Tibial artery (tissue), 4 donors: Measurements from ENCODE around the gene NOP14.
A peak's percentile ranks its signal among the peaks of the same experiment; 100 is the strongest.

Experiments
- DNase-seq, 2 donors: peaks; one replicate each; pipeline ENCODE4 v3.0.0-alpha.2; 2019
- H3K27ac ChIP-seq, 2 donors: fragments of 200-600 bp; sonication (generic) in 1 of 2; 1 replicate in 1 of 2; 2 replicates in 1 of 2; pipeline ENCODE4 v1.5.1; 2018 to 2019; ENCODE audit warnings: mild to moderate bottlenecking in 1 of 2
- H3K27me3 ChIP-seq, 2 donors: fragments of 200-600 bp; sonication (generic) in 1 of 2; one replicate each; pipeline versions ENCODE4 v1.5.1 to v1.6.0; 2016 to 2019
- H3K36me3 ChIP-seq, 3 donors: fragments of 200-600 bp; sonication (generic) in 2 of 3; one replicate each; pipeline ENCODE4 v1.5.1; 2016 to 2019; ENCODE audit warnings: mild to moderate bottlenecking in 2 of 3
- H3K4me1 ChIP-seq, 4 donors: fragments of 200-600 bp; sonication (generic) in 2 of 4; 1 replicate in 3 of 4; 2 replicates in 1 of 4; pipeline ENCODE4 v1.5.1; 2016 to 2019
- H3K4me3 ChIP-seq, 2 donors: fragments of 200-600 bp; sonication (generic) in 1 of 2; 1 replicate in 1 of 2; 2 replicates in 1 of 2; pipeline ENCODE4 v1.5.1; 2018 to 2019; ENCODE audit warnings: mild to moderate bottlenecking in 2 of 2
- H3K9me3 ChIP-seq, 3 donors: fragments of 200-600 bp; sonication (generic) in 1 of 3; one replicate each; pipeline ENCODE4 v1.5.1; 2016 to 2019
- intact Hi-C: fragments of 100-400 bp; cut with DNase I; formaldehyde crosslinking; loops from one replicate; pipeline ENCODE4 v1.15.0; 2023; ENCODE audit warnings: low total_unique reads
- TF ChIP-seq, protein P1 (sequence below), 2 experiments: fragments of 200-600 bp in 1 of 2; fragments of 450-650 bp in 1 of 2; IDR thresholded peaks; one replicate each; pipeline ENCODE4 v1.5.1; 2017 to 2019; ENCODE audit warnings: antibody characterized with exemption in 2 of 2, mild to moderate bottlenecking in 1 of 2, moderate library complexity in 1 of 2

The NOP14 gene

GRCh38 chr4:2932321-2932950, 30.8 kb downstream of the NOP14 start:
- H3K27ac ChIP-seq = peak overlapping the region; percentile 82 to 92
- peaks cover 6 to 60% (median 45%) of the 10 kb centered on the region in 3 donors for H3K36me3 ChIP-seq
- no peaks in the 10 kb centered on the region for H3K27me3 ChIP-seq
- no peaks in the 10 kb centered on the region for H3K9me3 ChIP-seq
- DNase-seq = peak; percentile 22 to 69
- H3K4me3 ChIP-seq = no peak overlapping the region
- TF ChIP-seq, protein P1, sequence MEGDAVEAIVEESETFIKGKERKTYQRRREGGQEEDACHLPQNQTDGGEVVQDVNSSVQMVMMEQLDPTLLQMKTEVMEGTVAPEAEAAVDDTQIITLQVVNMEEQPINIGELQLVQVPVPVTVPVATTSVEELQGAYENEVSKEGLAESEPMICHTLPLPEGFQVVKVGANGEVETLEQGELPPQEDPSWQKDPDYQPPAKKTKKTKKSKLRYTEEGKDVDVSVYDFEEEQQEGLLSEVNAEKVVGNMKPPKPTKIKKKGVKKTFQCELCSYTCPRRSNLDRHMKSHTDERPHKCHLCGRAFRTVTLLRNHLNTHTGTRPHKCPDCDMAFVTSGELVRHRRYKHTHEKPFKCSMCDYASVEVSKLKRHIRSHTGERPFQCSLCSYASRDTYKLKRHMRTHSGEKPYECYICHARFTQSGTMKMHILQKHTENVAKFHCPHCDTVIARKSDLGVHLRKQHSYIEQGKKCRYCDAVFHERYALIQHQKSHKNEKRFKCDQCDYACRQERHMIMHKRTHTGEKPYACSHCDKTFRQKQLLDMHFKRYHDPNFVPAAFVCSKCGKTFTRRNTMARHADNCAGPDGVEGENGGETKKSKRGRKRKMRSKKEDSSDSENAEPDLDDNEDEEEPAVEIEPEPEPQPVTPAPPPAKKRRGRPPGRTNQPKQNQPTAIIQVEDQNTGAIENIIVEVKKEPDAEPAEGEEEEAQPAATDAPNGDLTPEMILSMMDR (IDR thresholded peaks at IDR 0.05) = no peak
- intact Hi-C loops = loop anchor here (10.0 kb wide), 2 partner anchors 168 to 1958 kb away; partner anchors contain the start of gene DGKQ
- peaks cover 0 to 51% (median 27%) of the 10 kb centered on the region in 4 donors for H3K4me1 ChIP-seq

DNA sequence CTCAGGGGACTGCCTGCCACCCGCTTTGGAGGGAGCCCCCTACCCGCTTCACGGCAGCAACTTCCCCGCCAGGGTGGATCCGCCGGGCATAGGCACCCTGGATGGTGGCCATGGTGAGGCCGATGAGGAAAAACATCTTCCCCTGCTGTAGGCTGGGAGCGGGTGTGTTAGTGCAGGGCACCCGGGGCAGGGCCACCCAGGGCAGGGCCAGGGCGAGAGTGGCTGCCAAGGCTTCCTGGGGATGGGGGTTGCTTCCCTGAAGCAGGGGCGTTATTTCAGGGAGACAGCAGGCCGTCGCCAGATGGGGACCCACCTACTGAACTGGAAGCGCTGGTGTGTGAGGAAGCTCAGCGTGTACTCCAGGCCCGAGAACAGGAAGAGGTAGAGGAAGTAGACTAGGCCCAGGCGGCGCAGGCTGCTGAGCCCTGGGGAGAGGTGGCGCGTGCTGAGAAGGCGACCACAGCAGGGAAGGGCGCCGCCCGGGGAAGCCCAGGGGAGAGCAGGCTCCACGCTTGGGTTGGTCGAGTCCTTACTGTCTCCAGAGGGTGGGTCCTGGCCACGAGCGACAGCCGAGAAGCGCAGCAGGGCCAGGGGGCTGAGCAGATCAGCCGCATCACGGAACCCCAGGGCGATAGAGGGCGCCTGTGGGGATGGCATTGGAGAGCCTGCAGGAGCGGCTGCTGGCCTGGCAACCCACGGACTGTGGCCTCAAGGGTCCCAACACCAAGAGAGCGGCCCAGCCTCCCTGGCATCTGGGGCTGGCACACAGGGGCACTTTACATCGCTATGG, 31.5 kb downstream of the NOP14 start:
- Histone ChIP-seq H3K27ac (peak overlapping the region in 1 of 2 donors; percentile 92), H3K4me3 (no peak overlapping the region), H3K36me3 (peaks cover 13 to 62% (median 46%) of the 10 kb centered on the region in 3 donors), H3K4me1 (peaks cover 0 to 44% (median 22%) of the 10 kb centered on the region in 4 donors), H3K9me3 (no peaks in the 10 kb centered on the region), H3K27me3 (no peaks in the 10 kb centered on the region)
- intact Hi-C loops = loop anchor here (10.0 kb wide), 2 partner anchors 167 to 1957 kb away; partner anchors contain the start of gene DGKQ
- DNase-seq = peak; percentile 69 to 81
- TF ChIP-seq, protein P1 (IDR thresholded peaks at IDR 0.05) = no peak

DNA sequence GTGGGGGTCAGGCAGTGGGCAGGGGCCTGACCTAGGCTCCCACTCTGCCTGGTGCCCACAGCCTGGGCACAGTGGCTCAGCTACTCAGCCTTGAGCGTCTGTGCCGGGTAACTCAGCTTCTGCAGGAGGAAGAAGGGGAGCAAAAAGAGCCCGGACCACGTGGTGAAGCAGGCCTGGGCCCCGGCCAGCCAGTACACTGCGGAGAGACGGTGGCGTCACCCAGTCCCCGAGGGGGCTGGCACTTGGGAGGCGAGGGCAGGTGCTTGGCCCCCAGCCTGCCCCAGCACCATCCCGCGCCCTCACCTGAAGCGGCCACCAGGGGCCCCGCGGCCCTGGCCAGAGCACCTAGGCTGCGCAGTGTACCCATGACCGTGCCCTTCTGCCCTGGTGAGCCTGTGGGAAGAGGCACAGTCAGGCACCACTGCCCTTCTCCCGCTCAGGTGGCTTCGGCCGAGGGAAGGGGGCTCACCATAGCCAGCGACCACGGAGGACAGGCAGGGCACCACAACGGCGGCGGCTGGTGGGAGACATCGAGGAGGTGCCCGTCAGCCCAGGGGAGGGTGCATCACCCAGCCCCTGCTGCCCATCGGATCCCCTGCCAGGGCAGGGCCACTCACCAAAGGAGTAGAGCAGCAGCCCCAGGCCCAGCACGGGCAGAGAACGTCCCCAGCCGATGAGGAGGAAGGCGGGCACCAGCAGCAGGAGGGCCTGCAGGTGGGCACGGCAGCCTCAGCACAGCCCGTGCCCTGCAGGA, 32.3 kb downstream of the NOP14 start:
- Histone ChIP-seq H3K9me3 (no peaks in the 10 kb centered on the region), H3K27ac (peak overlapping the region; percentile 4 to 29), H3K27me3 (no peaks in the 10 kb centered on the region), H3K4me3 (no peak overlapping the region), H3K4me1 (peaks cover 0 to 36% (median 18%) of the 10 kb centered on the region in 4 donors), H3K36me3 (peaks cover 21 to 69% (median 53%) of the 10 kb centered on the region in 3 donors)
- TF ChIP-seq, protein P1 (IDR thresholded peaks at IDR 0.05) = no peak
- intact Hi-C loops = loop anchor here (10.0 kb wide), 2 partner anchors 166 to 1956 kb away; partner anchors contain the start of gene DGKQ
- peak; percentile 23 to 72 for DNase-seq

DNA sequence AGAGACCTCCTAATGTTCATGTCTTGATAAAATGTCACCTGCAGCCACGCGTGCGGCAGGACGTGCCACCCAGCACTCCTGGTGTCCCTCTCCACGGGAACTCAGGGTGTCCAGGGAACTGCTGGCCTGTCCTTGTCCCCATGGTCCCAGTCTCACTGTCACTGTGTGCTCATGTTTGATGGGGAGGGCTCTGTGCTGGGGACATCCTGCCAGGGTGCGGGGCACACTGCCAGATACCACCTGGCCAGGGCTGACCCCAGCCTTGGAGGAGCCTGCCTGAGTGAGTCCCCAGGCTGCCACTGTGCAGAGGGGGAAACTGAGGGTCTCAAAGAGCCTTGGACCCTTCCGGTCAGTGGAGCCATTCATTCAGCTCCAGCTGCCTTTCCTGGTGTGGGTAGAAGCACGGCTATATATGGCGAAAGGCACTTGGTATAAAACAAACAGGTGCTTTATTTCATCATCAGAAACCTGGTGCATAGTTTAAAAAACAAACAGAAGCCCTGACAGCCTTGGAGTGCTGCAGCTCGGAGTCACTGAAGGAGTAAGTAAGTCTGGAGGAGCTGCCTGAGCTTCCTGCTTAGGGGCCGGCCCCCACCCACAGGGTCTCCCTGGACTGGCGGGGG, 33.0 kb downstream of the NOP14 start:
- TF ChIP-seq, protein P1 (IDR thresholded peaks at IDR 0.05) = no peak
- no peak overlapping the region for H3K4me3 ChIP-seq
- H3K27ac ChIP-seq = peak overlapping the region; percentile 4 to 29
- peaks cover 24 to 76% (median 58%) of the 10 kb centered on the region in 3 donors for H3K36me3 ChIP-seq
- H3K9me3 ChIP-seq = no peaks in the 10 kb centered on the region
- peaks cover 0 to 29% (median 11%) of the 10 kb centered on the region in 4 donors for H3K4me1 ChIP-seq
- intact Hi-C loops = loop anchor here (10.0 kb wide), 2 partner anchors 165 to 1955 kb away; partner anchors contain the start of gene DGKQ
- peak; percentile 17 to 63 for DNase-seq
- H3K27me3 ChIP-seq = no peaks in the 10 kb centered on the region

- Histone ChIP-seq H3K4me1 (peaks cover 0 to 27% (median 9%) of the 10 kb centered on the region in 4 donors), H3K4me3 (no peak overlapping the region), H3K36me3 (peaks cover 24 to 84% (median 64%) of the 10 kb centered on the region in 3 donors), H3K9me3 (no peaks in the 10 kb centered on the region), H3K27me3 (no peaks in the 10 kb centered on the region), H3K27ac (no peak overlapping the region)
- intact Hi-C loops = no loop called here
- TF ChIP-seq, protein P1 (IDR thresholded peaks at IDR 0.05) = no peak
- peak; percentile 19 to 51 for DNase-seq
These were observed 33.7 kb downstream of the NOP14 start for GRCh38 chr4:2929469-2929868.
